H9 (cell line): ENCODE measurements around the gene PARD3. TPM values are rescaled to one million over a fixed set of nuclear protein-coding genes. Genes with fewer than 3 reads are reported as not detected.

ENCODE experiments used
- DNase-seq: peaks from one replicate; pipeline ENCODE4 v3.0.0-alpha.2; 2017
- H2AFZ ChIP-seq: one replicate; pipeline ENCODE4 v1.6.1; 2013; ENCODE audit warnings: mild to moderate bottlenecking, low read length, control low read depth, moderate library complexity
- H2AK5ac ChIP-seq: 2 replicates; pipeline ENCODE4 v1.6.1; 2013; ENCODE audit warnings: low read length, control low read depth, mixed read lengths; ENCODE audit not compliant: insufficient read length
- H2BK120ac ChIP-seq: one replicate; pipeline ENCODE4 v1.6.1; 2013; ENCODE audit warnings: low read depth, mild to moderate bottlenecking, low read length, control low read depth, inconsistent platforms; ENCODE audit not compliant: poor library complexity, severe bottlenecking
- H2BK12ac ChIP-seq: 2 replicates; pipeline ENCODE4 v1.6.1; 2013; ENCODE audit warnings: low read length, control low read depth, mixed read lengths, low read depth; ENCODE audit not compliant: insufficient read length
- H2BK15ac ChIP-seq: 2 replicates; pipeline ENCODE4 v1.6.1; 2013; ENCODE audit warnings: low read depth, low read length, control low read depth
- H2BK20ac ChIP-seq: one replicate; pipeline ENCODE4 v1.6.1; 2013; ENCODE audit warnings: low read depth, mild to moderate bottlenecking, low read length, control low read depth, inconsistent platforms; ENCODE audit not compliant: poor library complexity, severe bottlenecking
- H2BK5ac ChIP-seq: 2 replicates; pipeline ENCODE4 v1.6.1; 2013; ENCODE audit warnings: low read length, control low read depth, mixed read lengths; ENCODE audit not compliant: insufficient read length
- H3K14ac ChIP-seq: 2 replicates; pipeline ENCODE4 v1.6.1; 2013; ENCODE audit warnings: low read length, control low read depth; ENCODE audit not compliant: insufficient read depth
- H3K18ac ChIP-seq: 2 replicates; pipeline ENCODE4 v1.6.1; 2013; ENCODE audit warnings: low read depth, mild to moderate bottlenecking, mixed read lengths, low read length, control low read depth; ENCODE audit not compliant: insufficient read length
- H3K23ac ChIP-seq: 2 replicates; pipeline ENCODE4 v1.6.1; 2013; ENCODE audit warnings: low read length, control low read depth, mixed read lengths, low read depth; ENCODE audit not compliant: insufficient read length
- H3K23me2 ChIP-seq: 2 replicates; pipeline ENCODE4 v1.6.1; 2013; ENCODE audit warnings: low read depth, mild to moderate bottlenecking, mixed read lengths, low read length, control low read depth; ENCODE audit not compliant: insufficient read length, poor library complexity, severe bottlenecking
- H3K27ac ChIP-seq: 2 replicates; pipeline ENCODE4 v1.5.1; 2013; ENCODE audit warnings: low read length, control low read depth, mixed read lengths, low read depth; ENCODE audit not compliant: insufficient read length
- H3K27me3 ChIP-seq: 2 replicates; pipeline ENCODE4 v1.6.1; 2013; ENCODE audit warnings: low read length, control low read depth, inconsistent platforms; ENCODE audit not compliant: insufficient read depth
- H3K4ac ChIP-seq: 2 replicates; pipeline ENCODE4 v1.6.1; 2013; ENCODE audit warnings: low read depth, mild to moderate bottlenecking, control low read depth, inconsistent platforms, low read length, moderate library complexity
- H3K4me1 ChIP-seq: 2 replicates; pipeline ENCODE4 v1.6.1; 2013; ENCODE audit warnings: low read length, control low read depth, inconsistent platforms; ENCODE audit not compliant: insufficient read depth
- H3K4me2 ChIP-seq: 2 replicates; pipeline ENCODE4 v1.6.1; 2013; ENCODE audit warnings: low read length, control low read depth, mixed read lengths; ENCODE audit not compliant: insufficient read length, insufficient read depth
- H3K56ac ChIP-seq: 2 replicates; pipeline ENCODE4 v1.6.1; 2013; ENCODE audit warnings: low read depth, mild to moderate bottlenecking, mixed read lengths, low read length, control low read depth; ENCODE audit not compliant: insufficient read length
- H3K79me1 ChIP-seq: 2 replicates; pipeline ENCODE4 v1.6.1; 2013; ENCODE audit warnings: low read depth, mild to moderate bottlenecking, moderate library complexity, low read length, control low read depth, inconsistent platforms; ENCODE audit not compliant: insufficient read depth, poor library complexity, severe bottlenecking
- H3K79me2 ChIP-seq: 2 replicates; pipeline ENCODE4 v1.6.1; 2013; ENCODE audit warnings: low read length, control low read depth, inconsistent platforms; ENCODE audit not compliant: insufficient read depth
- H3K9ac ChIP-seq: 2 replicates; pipeline ENCODE4 v1.6.1; 2013; ENCODE audit warnings: low read length, control low read depth, mixed read lengths; ENCODE audit not compliant: insufficient read length; ENCODE audit errors: extremely low read depth
- H3K9me3 ChIP-seq: one replicate; pipeline ENCODE4 v1.6.1; 2013; ENCODE audit warnings: low read depth, low read length, inconsistent platforms; ENCODE audit not compliant: control insufficient read depth
- H3T11ph ChIP-seq: one replicate; pipeline ENCODE4 v1.6.1; 2013; ENCODE audit warnings: mild to moderate bottlenecking, low read length, control low read depth, inconsistent platforms
- H4K20me1 ChIP-seq: one replicate; pipeline ENCODE4 v1.6.1; 2013; ENCODE audit not compliant: control insufficient read depth, insufficient read length, insufficient read depth
- H4K5ac ChIP-seq: 2 replicates; pipeline ENCODE4 v1.6.1; 2013; ENCODE audit warnings: low read depth, mild to moderate bottlenecking, mixed read lengths, low read length, control low read depth; ENCODE audit not compliant: insufficient read length
- H4K8ac ChIP-seq: replicated peaks from 2 replicates; pipeline ENCODE4 v1.6.1; 2013; ENCODE audit warnings: low read length, control low read depth, mixed read lengths, low read depth; ENCODE audit not compliant: insufficient read length
- H4K91ac ChIP-seq: 2 replicates; pipeline ENCODE4 v1.6.1; 2013; ENCODE audit warnings: low read depth, mild to moderate bottlenecking, moderate library complexity, mixed read lengths, low read length, control low read depth; ENCODE audit not compliant: insufficient read length
- H3K27ac Mint-ChIP-seq, 3 experiments: 2 replicates in 2 of 3; 3 replicates in 1 of 3; pipeline ENCODE4 v1.8.0; 2020 to 2021; ENCODE audit warnings: mixed read lengths in 3 of 3, mild to moderate bottlenecking in 1 of 3, moderate library complexity in 1 of 3
- H3K27me3 Mint-ChIP-seq: 2 replicates; pipeline ENCODE4 v1.8.0; 2021; ENCODE audit warnings: low read depth, mild to moderate bottlenecking, moderate library complexity, mixed read lengths
- H3K36me3 Mint-ChIP-seq, 3 experiments: 2 replicates in 2 of 3; 3 replicates in 1 of 3; pipeline ENCODE4 v1.8.0; 2020 to 2021; ENCODE audit warnings: low read depth in 3 of 3, mixed read lengths in 3 of 3; ENCODE audit not compliant: insufficient read depth in 1 of 3
- H3K4me1 Mint-ChIP-seq, 2 experiments: 2 replicates each; pipeline ENCODE4 v1.8.0; 2020; ENCODE audit warnings: mixed read lengths in 2 of 2
- H3K4me3 Mint-ChIP-seq, 2 experiments: 2 replicates in 1 of 2; 3 replicates in 1 of 2; pipeline ENCODE4 v1.8.0; 2020 to 2021; ENCODE audit warnings: mild to moderate bottlenecking in 2 of 2, mixed read lengths in 2 of 2, moderate library complexity in 1 of 2
- H3K9me3 Mint-ChIP-seq, 2 experiments: 2 replicates in 1 of 2; 3 replicates in 1 of 2; pipeline ENCODE4 v1.8.0; 2020; ENCODE audit warnings: mild to moderate bottlenecking in 2 of 2, mixed read lengths in 2 of 2, moderate library complexity in 1 of 2
- WGBS: extraction: QIAGEN DNeasy Blood & Tissue Kit; methylation state at CpG from one replicate; pipeline ENCODE4 v1.1.7; 2013; ENCODE audit warnings: missing lambda C conversion rate, low lambda C conversion rate, mixed read lengths; ENCODE audit not compliant: insufficient read length; ENCODE audit errors: extremely low coverage; 5-methylcytosine and 5-hydroxymethylcytosine counted together
- total RNA-seq: library from RNA; stranded (reverse); gene quantifications from 2 replicates; pipeline ENCODE4 v1.2.1, GENCODE V29; 2021
- TF ChIP-seq, protein P1 (sequence below): fragments of 200-600 bp; sonication (generic); conservative IDR thresholded peaks from 3 replicates; pipeline ENCODE4 v1.8.0; 2021; ENCODE audit warnings: antibody characterized with exemption, mild to moderate bottlenecking

PARD3 gene
- total RNA-seq, 1 experiment from 2014 or later = 44.7 TPM

DNA sequence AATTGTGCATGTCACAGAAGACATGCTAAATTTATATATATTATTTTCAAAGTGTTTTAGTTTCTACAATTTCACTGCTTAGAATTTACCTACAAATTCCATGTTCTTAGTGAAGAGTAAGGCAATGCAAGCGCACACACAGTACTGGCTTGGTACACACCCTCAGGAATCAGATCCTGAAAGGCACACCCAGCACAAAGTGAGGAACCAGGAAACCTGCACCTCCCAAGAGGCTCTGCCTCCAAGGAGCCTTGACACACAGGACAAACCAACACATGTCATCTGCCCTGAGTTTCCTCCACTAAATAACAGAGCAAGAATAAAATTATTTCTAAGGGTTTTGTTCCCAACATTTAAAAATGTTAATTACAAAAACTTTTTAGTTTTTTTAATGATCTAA lies 156.2 kb downstream of the PARD3 start:
- H3K14ac ChIP-seq = no peak overlapping the region
- peaks cover 10% of the 10 kb centered on the region; the same call in 1 of the 2 replicates for H3K4me1 ChIP-seq
- WGBS = no CpG with 5 or more reads among the region's 1 CpG
- no peaks in the 10 kb centered on the region for H4K20me1 ChIP-seq
- Mint-ChIP-seq H3K36me3 (no peaks in the 10 kb centered on the region; a peak in 1 of 7 replicates), H3K27ac (no peak overlapping the region; a peak in 2 of 7 replicates), H3K27me3 (no peaks in the 10 kb centered on the region), H3K9me3 (no peaks in the 10 kb centered on the region), H3K4me1 (peaks cover 44 to 55% of the 10 kb centered on the region in 2 experiments), H3K4me3 (no peak overlapping the region)
- peaks cover 6% of the 10 kb centered on the region for H3K79me1 ChIP-seq
- no peak overlapping the region for H2BK15ac ChIP-seq
- H3K4ac ChIP-seq = no peak overlapping the region
- no peak overlapping the region for H2BK20ac ChIP-seq
- no peak overlapping the region for H2AFZ ChIP-seq
- no peak overlapping the region for H2AK5ac ChIP-seq
- H3K23me2 ChIP-seq = no peaks in the 10 kb centered on the region
- H3K56ac ChIP-seq = no peak overlapping the region
- H3K9me3 ChIP-seq = no peaks in the 10 kb centered on the region
- no peak overlapping the region for H3K4me2 ChIP-seq
- no peak overlapping the region for H3K23ac ChIP-seq
- H4K5ac ChIP-seq = no peak overlapping the region
- no peak overlapping the region for H3K18ac ChIP-seq
- H2BK5ac ChIP-seq = no peak overlapping the region
- no peak overlapping the region for H3K27ac ChIP-seq
- no peaks in the 10 kb centered on the region for H3K27me3 ChIP-seq
- H2BK12ac ChIP-seq = no peak overlapping the region
- DNase-seq = no peak
- H3K79me2 ChIP-seq = peaks cover 5% of the 10 kb centered on the region
- H2BK120ac ChIP-seq = no peak overlapping the region
- no peak overlapping the region for H4K8ac ChIP-seq
- no peak overlapping the region for H4K91ac ChIP-seq
- H3T11ph ChIP-seq = no peak overlapping the region
- TF ChIP-seq, protein P1, sequence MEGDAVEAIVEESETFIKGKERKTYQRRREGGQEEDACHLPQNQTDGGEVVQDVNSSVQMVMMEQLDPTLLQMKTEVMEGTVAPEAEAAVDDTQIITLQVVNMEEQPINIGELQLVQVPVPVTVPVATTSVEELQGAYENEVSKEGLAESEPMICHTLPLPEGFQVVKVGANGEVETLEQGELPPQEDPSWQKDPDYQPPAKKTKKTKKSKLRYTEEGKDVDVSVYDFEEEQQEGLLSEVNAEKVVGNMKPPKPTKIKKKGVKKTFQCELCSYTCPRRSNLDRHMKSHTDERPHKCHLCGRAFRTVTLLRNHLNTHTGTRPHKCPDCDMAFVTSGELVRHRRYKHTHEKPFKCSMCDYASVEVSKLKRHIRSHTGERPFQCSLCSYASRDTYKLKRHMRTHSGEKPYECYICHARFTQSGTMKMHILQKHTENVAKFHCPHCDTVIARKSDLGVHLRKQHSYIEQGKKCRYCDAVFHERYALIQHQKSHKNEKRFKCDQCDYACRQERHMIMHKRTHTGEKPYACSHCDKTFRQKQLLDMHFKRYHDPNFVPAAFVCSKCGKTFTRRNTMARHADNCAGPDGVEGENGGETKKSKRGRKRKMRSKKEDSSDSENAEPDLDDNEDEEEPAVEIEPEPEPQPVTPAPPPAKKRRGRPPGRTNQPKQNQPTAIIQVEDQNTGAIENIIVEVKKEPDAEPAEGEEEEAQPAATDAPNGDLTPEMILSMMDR = no peak
- H3K9ac ChIP-seq = no peak overlapping the region
